BJ (cell line): ENCODE data around the gene ZNF146. TPM values are rescaled to one million over a fixed set of nuclear protein-coding genes. Genes with fewer than 3 reads are reported as not detected.
"Not testable (repeated sequence)": the region's sequence is repeated elsewhere in the genome, so short reads cannot be mapped to it uniquely, and the experiment has no call there.

ENCODE experiments used
- CTCF ChIA-PET: fragments of 350-600 bp; formaldehyde crosslinking; extraction: SDS; loops from one replicate; lab custom pipeline; 2021; ENCODE audit warnings: antibody characterized with exemption, inconsistent platforms; lab: Yijun Ruan, JAX
- POLR2A ChIA-PET: fragments of 300-600 bp; sonication (Branson Sonifier 250); formaldehyde crosslinking; extraction: SDS; loops from one replicate; lab custom pipeline; 2021; ENCODE audit warnings: antibody characterized with exemption; lab: Charles Lee
- DNase-seq: peaks from one replicate; pipeline ENCODE4 v3.0.0-alpha.2; 2011; ENCODE audit warnings: low read depth
- H3K27me3 ChIP-seq: 2 replicates; pipeline ENCODE4 v1.6.0; 2011; ENCODE audit warnings: low read length; ENCODE audit not compliant: control insufficient read depth, insufficient read depth
- H3K36me3 ChIP-seq: 2 replicates; pipeline ENCODE4 v1.5.1; 2011; ENCODE audit warnings: low read length; ENCODE audit not compliant: control insufficient read depth, insufficient read depth
- H3K4me3 ChIP-seq: 2 replicates; pipeline ENCODE4 v1.5.1; 2011; ENCODE audit warnings: low read depth, mild to moderate bottlenecking, control low read depth, low read length
- CTCF ChIP-seq: IDR thresholded peaks from 2 replicates; pipeline ENCODE4 v1.5.1; 2011; ENCODE audit warnings: low read depth, mild to moderate bottlenecking, control low read depth, inconsistent platforms, low read length, moderate library complexity; ENCODE audit not compliant: insufficient read depth
- polyA plus RNA-seq: library from polyadenylated mRNA; depleted of rRNA; stranded (reverse); fragments of >200 nt; gene quantifications from 2 replicates; pipeline ENCODE4 v1.2.3, GENCODE V29; 2011

The ZNF146 gene
- polyA plus RNA-seq, 1 experiment, result 24.3 TPM

- DNase-seq, result no peak
- H3K36me3 ChIP-seq, result peaks cover 4% of the 10 kb centered on the region
- H3K4me3 ChIP-seq, result peak overlapping the region; percentile 95
- TF ChIP-seq CTCF, result no peak
- ChIA-PET POLR2A (interaction anchor here (1.2 to 1.3 kb wide), 2 partner anchors 9 to 101 kb away, joined by 4 to 8 read pairs; partner anchors contain the start of gene POLR2I), CTCF (interaction anchor here (1.0 kb wide), 1 partner anchor 25 kb away, joined by 3 read pairs; no protein-coding TSS in a partner anchor)
- H3K27me3 ChIP-seq, result no peaks in the 10 kb centered on the region
Measured at GRCh38 chr19:36215276-36216123, 594 bp downstream of the ZNF146 start.

DNA sequence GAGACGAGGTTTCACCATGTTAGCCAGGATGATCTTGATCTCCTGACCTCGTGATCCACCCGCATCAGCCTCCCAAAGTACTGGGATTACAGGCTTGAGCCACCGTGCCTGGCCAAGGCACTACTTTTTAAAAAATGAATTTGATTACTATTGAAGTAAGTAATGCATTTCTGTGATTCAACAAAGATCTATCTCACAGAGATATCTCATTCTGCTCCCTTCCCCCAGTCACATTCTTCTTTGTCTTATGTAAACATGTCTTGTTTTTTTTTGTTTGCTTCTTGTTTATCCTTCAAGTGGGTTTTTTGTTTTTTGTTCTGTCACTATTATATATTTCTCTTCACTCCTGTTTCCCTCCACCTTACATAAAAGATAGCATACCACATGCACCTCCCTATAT lies 6.6 kb downstream of the ZNF146 start:
- no peaks in the 10 kb centered on the region for H3K27me3 ChIP-seq
- H3K36me3 ChIP-seq, result peaks cover 6% of the 10 kb centered on the region
- TF ChIP-seq CTCF, result no peak
- ChIA-PET POLR2A (no interaction called here), CTCF (no interaction called here)
- DNase-seq, result no peak
- no peak overlapping the region for H3K4me3 ChIP-seq

DNA sequence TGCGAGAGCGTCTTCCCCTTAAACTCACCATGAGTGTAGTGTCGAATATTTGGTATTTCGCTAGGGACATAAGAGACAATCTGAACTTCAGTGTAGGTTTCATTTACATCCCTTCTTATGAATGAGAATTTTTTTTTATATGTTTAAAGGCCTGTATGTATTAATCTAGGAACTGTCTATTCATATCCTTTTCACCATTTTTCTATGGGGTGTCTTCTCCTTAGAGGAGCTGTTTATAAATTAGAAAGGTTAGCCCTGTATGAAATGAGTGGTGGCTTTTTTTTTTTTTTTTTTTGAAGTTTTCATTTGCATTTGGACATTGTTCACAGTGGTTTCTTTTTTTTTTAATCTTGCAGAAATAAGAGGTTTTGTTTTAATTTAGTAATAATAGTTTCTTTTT lies 7.6 kb downstream of the ZNF146 start:
- CTCF ChIA-PET, result interaction anchor here (0.9 kb wide), 1 partner anchor 23 kb away, joined by 3 read pairs; no protein-coding TSS in a partner anchor
- TF ChIP-seq CTCF, result no peak
- H3K27me3 ChIP-seq, result no peaks in the 10 kb centered on the region
- no peak for DNase-seq
- POLR2A ChIA-PET, result no interaction called here
- no peak overlapping the region for H3K4me3 ChIP-seq
- peaks cover 9% of the 10 kb centered on the region for H3K36me3 ChIP-seq

DNA sequence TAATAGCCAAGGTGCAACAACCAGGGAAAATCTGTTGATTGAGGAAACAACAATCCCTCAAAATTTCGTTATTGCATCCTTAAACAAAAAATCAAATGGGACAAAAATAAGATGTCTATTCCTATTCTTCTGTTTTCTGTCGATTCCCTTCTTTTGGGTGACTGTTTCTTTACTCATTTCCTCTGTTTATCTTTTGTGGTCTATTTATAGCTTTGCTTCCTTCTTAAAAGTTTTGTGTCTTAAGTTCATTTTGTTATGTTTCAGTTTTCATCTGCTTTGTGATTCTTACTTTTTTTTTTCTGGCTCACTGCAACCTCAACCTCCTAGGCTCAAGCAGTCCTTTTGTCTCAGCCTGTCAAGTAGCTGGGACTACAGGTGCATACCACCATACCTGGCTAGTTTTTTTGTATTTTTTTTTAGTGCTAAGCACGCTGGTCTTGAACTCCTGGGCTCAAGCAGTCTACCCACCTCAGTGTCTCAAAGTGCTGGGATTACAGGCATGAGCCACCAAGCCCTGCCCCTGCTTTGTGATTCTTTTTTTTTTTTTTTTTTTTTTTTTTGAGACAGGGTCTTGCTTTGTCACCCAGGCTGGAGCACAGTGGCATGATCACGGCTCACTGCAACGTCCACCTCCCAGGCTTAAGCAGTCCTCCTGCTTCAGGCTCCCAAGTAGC lies 10.4 kb downstream of the ZNF146 start:
- Histone ChIP-seq H3K27me3 (no peaks in the 10 kb centered on the region), H3K36me3 (peaks cover 15% of the 10 kb centered on the region), H3K4me3 (no peak overlapping the region)
- DNase-seq, result peak; percentile 34
- ChIA-PET POLR2A (interaction anchor here (1.5 kb wide), 1 partner anchor 11 kb away, joined by 4 read pairs; the partner anchor contains the start of genes ZNF146 and ZNF565), CTCF (interaction anchor here (0.6 kb wide), 1 partner anchor 194 kb away, joined by 4 read pairs; no protein-coding TSS in a partner anchor)
- TF ChIP-seq CTCF, result no peak

- POLR2A ChIA-PET, CTCF ChIA-PET, H3K27me3 ChIP-seq, H3K4me3 ChIP-seq, DNase-seq: not testable (repeated sequence)
- H3K36me3 ChIP-seq, result peaks cover 26% of the 10 kb centered on the region
Measured at GRCh38 chr19:36233626-36234025, 18.7 kb downstream of the ZNF146 start.
